NB4 (cell line): ENCODE measurements around the gene ANXA8.
"Not testable (repeated sequence)": the region's sequence is repeated elsewhere in the genome, so short reads cannot be mapped to it uniquely, and the experiment has no call there.

ENCODE experiments used
- DNase-seq: peaks from one replicate; pipeline ENCODE4 v3.0.0; 2010; ENCODE audit warnings: low read depth
- H3K4me3 ChIP-seq: one replicate; pipeline ENCODE4 v1.5.1; 2011; ENCODE audit warnings: mild to moderate bottlenecking, low read depth, low read length, moderate library complexity

ANXA8 gene

GRCh38 chr10:47483923-47484322, at the start of gene ANXA8:
ANXA8 (minus strand) TSS chr10:47484115; CDS start chr10:47483933, 182 bp downstream.
- peak within 1 kb of the TSS; percentile 46 for H3K4me3 ChIP-seq
- peak; percentile 45 for DNase-seq

GRCh38 chr10:47523475-47523874, 39.6 kb upstream of the ANXA8 start, which contains the start of gene AGAP9:
AGAP9 (minus strand) TSS chr10:47523638; CDS start chr10:47523526, 112 bp downstream.
- not testable (repeated sequence) for DNase-seq, H3K4me3 ChIP-seq

GRCh38 chr10:47502313-47502712, 18.4 kb upstream of the ANXA8 start:
- DNase-seq, H3K4me3 ChIP-seq: not testable (repeated sequence)

- H3K4me3 ChIP-seq, DNase-seq: not testable (repeated sequence)
These were observed 10.3 kb upstream of the ANXA8 start for GRCh38 chr10:47494226-47494625.

GRCh38 chr10:47491600-47491999, 7.7 kb upstream of the ANXA8 start, which contains the start of gene FAM25G:
FAM25G (minus strand) TSS chr10:47491700; CDS start chr10:47491674, 26 bp downstream.
- H3K4me3 ChIP-seq, DNase-seq: not testable (repeated sequence)

- not testable (repeated sequence) for H3K4me3 ChIP-seq, DNase-seq
These were observed 5.7 kb upstream of the ANXA8 start for GRCh38 chr10:47489630-47490029.

- peak; percentile 87 for DNase-seq
- not testable (repeated sequence) for H3K4me3 ChIP-seq
These were observed 2.0 kb upstream of the ANXA8 start for GRCh38 chr10:47485943-47486342.

- not testable (repeated sequence) for DNase-seq, H3K4me3 ChIP-seq
These were observed 871 bp upstream of the ANXA8 start for GRCh38 chr10:47484786-47485185.

- DNase-seq, H3K4me3 ChIP-seq: not testable (repeated sequence)
These were observed 1.5 kb downstream of the ANXA8 start for GRCh38 chr10:47482367-47482766.

GRCh38 chr10:47481768-47482181, 2.1 kb downstream of the ANXA8 start:
- not testable (repeated sequence) for DNase-seq, H3K4me3 ChIP-seq

- DNase-seq = not testable (repeated sequence)
These were observed 2.6 kb downstream of the ANXA8 start for GRCh38 chr10:47481182-47481766.

GRCh38 chr10:47480133-47480532, 3.8 kb downstream of the ANXA8 start:
- DNase-seq, H3K4me3 ChIP-seq: not testable (repeated sequence)

More at GRCh38 chr10:47481182-47481766, 2.6 kb downstream of the ANXA8 start:
- H3K4me3 ChIP-seq = not testable (repeated sequence)

- not testable (repeated sequence) for DNase-seq, H3K4me3 ChIP-seq
These were observed 5.8 kb downstream of the ANXA8 start for GRCh38 chr10:47478114-47478513.

- DNase-seq = not testable (repeated sequence)
These were observed 6.8 kb downstream of the ANXA8 start for GRCh38 chr10:47477078-47477477.

GRCh38 chr10:47475101-47475500, 8.8 kb downstream of the ANXA8 start:
- not testable (repeated sequence) for DNase-seq, H3K4me3 ChIP-seq

More at GRCh38 chr10:47477078-47477477, 6.8 kb downstream of the ANXA8 start:
- H3K4me3 ChIP-seq = not testable (repeated sequence)

GRCh38 chr10:47473516-47473915, 10.4 kb downstream of the ANXA8 start:
- DNase-seq = not testable (repeated sequence)

GRCh38 chr10:47472647-47473046, 11.3 kb downstream of the ANXA8 start:
- DNase-seq, H3K4me3 ChIP-seq: not testable (repeated sequence)

More at GRCh38 chr10:47473516-47473915, 10.4 kb downstream of the ANXA8 start:
- not testable (repeated sequence) for H3K4me3 ChIP-seq

- not testable (repeated sequence) for H3K4me3 ChIP-seq, DNase-seq
These were observed 11.8 kb downstream of the ANXA8 start for GRCh38 chr10:47472072-47472471.

GRCh38 chr10:47468731-47469528, 15.0 kb downstream of the ANXA8 start:
- not testable (repeated sequence) for DNase-seq, H3K4me3 ChIP-seq

- H3K4me3 ChIP-seq, DNase-seq: not testable (repeated sequence)
These were observed 16.0 kb downstream of the ANXA8 start for GRCh38 chr10:47467957-47468356.
